ENCODE data around the gene ADAMTS8.
"Not testable (repeated sequence)": the region's sequence is repeated elsewhere in the genome, so short reads cannot be mapped to it uniquely, and the experiment has no call there.

Gene ADAMTS8

GRCh38 chr11:130438401-130439159 lies 10.2 kb upstream of the ADAMTS8 start:
- not testable (repeated sequence) for DNase-seq

GRCh38 chr11:130437848-130438247 lies 9.4 kb upstream of the ADAMTS8 start:
- DNase-seq, result no peak

- DNase-seq, result no peak
Measured at GRCh38 chr11:130436171-130436570, 7.8 kb upstream of the ADAMTS8 start.

- DNase-seq, result no peak
Measured at GRCh38 chr11:130435671-130436070, 7.3 kb upstream of the ADAMTS8 start.

- DNase-seq, result peak; percentile 67 to 74
Measured at GRCh38 chr11:130434521-130435223, 6.3 kb upstream of the ADAMTS8 start.

GRCh38 chr11:130433357-130433756 lies 4.9 kb upstream of the ADAMTS8 start:
- no peak for DNase-seq

GRCh38 chr11:130431801-130432200 lies 3.4 kb upstream of the ADAMTS8 start:
- no peak for DNase-seq

GRCh38 chr11:130431331-130431773 lies 2.9 kb upstream of the ADAMTS8 start:
- DNase-seq, result peak; percentile 65 to 74

GRCh38 chr11:130429983-130430382 lies 1.6 kb upstream of the ADAMTS8 start:
- DNase-seq, result no peak

- DNase-seq, result no peak
Measured at GRCh38 chr11:130429120-130429681, 792 bp upstream of the ADAMTS8 start.

GRCh38 chr11:130427581-130428315 lies 661 bp downstream of the ADAMTS8 start:
- DNase-seq, result no peak

GRCh38 chr11:130426837-130427341 lies 1.5 kb downstream of the ADAMTS8 start:
- no peak for DNase-seq

GRCh38 chr11:130426223-130426836 lies 2.1 kb downstream of the ADAMTS8 start:
- DNase-seq, result no peak

- no peak for DNase-seq
Measured at GRCh38 chr11:130425156-130425555, 3.3 kb downstream of the ADAMTS8 start.

- DNase-seq, result no peak
Measured at GRCh38 chr11:130424613-130425140, 3.7 kb downstream of the ADAMTS8 start.

GRCh38 chr11:130423541-130424142 lies 4.8 kb downstream of the ADAMTS8 start:
- no peak for DNase-seq

- no peak for DNase-seq
Measured at GRCh38 chr11:130422251-130422995, 6.0 kb downstream of the ADAMTS8 start.

GRCh38 chr11:130421697-130422096 lies 6.7 kb downstream of the ADAMTS8 start:
- no peak for DNase-seq

GRCh38 chr11:130421199-130421585 lies 7.2 kb downstream of the ADAMTS8 start:
- DNase-seq, result no peak

- DNase-seq, result no peak
Measured at GRCh38 chr11:130420478-130421198, 7.8 kb downstream of the ADAMTS8 start.

Data from CD4-positive, alpha-beta T cell treated with Interferon alpha-2 for 1 hour (primary cell).